Bronchial epithelial cell (primary cell): ENCODE data around the gene MAP7D1. TPM values are rescaled to one million over a fixed set of nuclear protein-coding genes. Genes with fewer than 3 reads are reported as not detected.

ENCODE experiments used
- DNase-seq: peaks from one replicate; pipeline ENCODE4 v3.0.0-alpha.2; 2010; ENCODE audit warnings: low read depth
- FAIRE-seq: peaks from 2 replicates; lab custom pipeline; 2011; peaks lifted over from hg19 to GRCh38; lab: Jason Lieb, UNC
- H3K27me3 ChIP-seq: 2 replicates; pipeline ENCODE4 v1.5.1; 2011; ENCODE audit warnings: low read length; ENCODE audit not compliant: control insufficient read depth, insufficient read depth
- H3K36me3 ChIP-seq: 2 replicates; pipeline ENCODE4 v1.5.1; 2011; ENCODE audit warnings: low read length; ENCODE audit not compliant: control insufficient read depth, insufficient read depth
- H3K4me3 ChIP-seq: 2 replicates; pipeline ENCODE4 v1.5.1; 2011; ENCODE audit warnings: mild to moderate bottlenecking, low read depth, low read length, control low read depth
- CTCF ChIP-seq: IDR thresholded peaks from 2 replicates; pipeline ENCODE4 v1.5.1; 2011; ENCODE audit warnings: mild to moderate bottlenecking, moderate library complexity, low read length, control low read depth, inconsistent platforms; ENCODE audit not compliant: insufficient read depth, severe bottlenecking
- total RNA-seq: library from RNA; depleted of rRNA; stranded (reverse); fragments of >200 nt; gene quantifications from 2 replicates; pipeline ENCODE4 v1.2.1, GENCODE V29; 2014

The MAP7D1 gene
- total RNA-seq, 1 donor from 2014 or later, result 54.5 TPM

GRCh38 chr1:36163426-36163825 lies 7.5 kb downstream of the MAP7D1 start:
- DNase-seq, result no peak
- peaks cover 8% of the 10 kb centered on the region for H3K36me3 ChIP-seq

GRCh38 chr1:36164361-36164760 lies 8.4 kb downstream of the MAP7D1 start:
- TF ChIP-seq CTCF, result no peak
- Histone ChIP-seq H3K27me3 (no peaks in the 10 kb centered on the region), H3K36me3 (peaks cover 8% of the 10 kb centered on the region), H3K4me3 (no peak overlapping the region)
- no peak for DNase-seq
- FAIRE-seq, result no peak

More at GRCh38 chr1:36163426-36163825, 7.5 kb downstream of the MAP7D1 start:
- Histone ChIP-seq H3K27me3 (no peaks in the 10 kb centered on the region), H3K4me3 (no peak overlapping the region)
- FAIRE-seq, result no peak
- TF ChIP-seq CTCF, result no peak

- H3K36me3 ChIP-seq, result peaks cover 5% of the 10 kb centered on the region
- TF ChIP-seq CTCF, result no peak
- FAIRE-seq, result no peak
These were observed 9.2 kb downstream of the MAP7D1 start for GRCh38 chr1:36165145-36165544.

GRCh38 chr1:36166136-36166535 lies 10.2 kb downstream of the MAP7D1 start:
- H3K27me3 ChIP-seq, result no peaks in the 10 kb centered on the region
- no peak overlapping the region for H3K4me3 ChIP-seq
- TF ChIP-seq CTCF, result no peak
- DNase-seq (no peak), FAIRE-seq (no peak)
- H3K36me3 ChIP-seq, result peaks cover 6% of the 10 kb centered on the region

More at GRCh38 chr1:36165145-36165544, 9.2 kb downstream of the MAP7D1 start:
- H3K27me3 ChIP-seq, result no peaks in the 10 kb centered on the region
- no peak overlapping the region for H3K4me3 ChIP-seq
- no peak for DNase-seq

- Histone ChIP-seq H3K4me3 (no peak overlapping the region), H3K36me3 (peaks cover 11% of the 10 kb centered on the region), H3K27me3 (no peaks in the 10 kb centered on the region)
- no peak for TF ChIP-seq CTCF
- FAIRE-seq, result peak; percentile 50
- DNase-seq, result peak; percentile 76
These were observed 11.3 kb downstream of the MAP7D1 start for GRCh38 chr1:36166938-36167905.
